ENCODE data around the gene ALDH4A1.

The ALDH4A1 gene

DNA sequence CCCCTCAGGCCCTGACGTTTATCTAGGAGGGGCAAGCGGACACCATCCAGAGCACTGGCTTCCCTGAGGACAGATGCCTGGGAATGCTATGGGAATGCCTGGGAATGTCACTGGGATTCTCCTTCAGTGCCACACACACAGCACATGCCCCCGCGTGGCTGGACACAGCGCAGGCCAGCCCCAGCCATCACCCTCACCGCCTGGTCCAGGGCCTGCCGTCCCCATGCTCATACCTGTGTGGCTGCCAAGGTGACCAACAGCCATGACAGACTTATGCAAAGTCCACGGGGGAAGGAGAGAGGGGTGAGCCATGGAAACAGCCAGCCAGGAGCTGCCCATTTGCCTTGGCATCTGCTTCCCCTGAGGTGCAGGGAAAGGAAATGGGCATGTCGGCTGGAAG, 37.2 kb downstream of the ALDH4A1 start:
- no peak for DNase-seq
- no peak overlapping the region for H3K27ac ChIP-seq (ENCODE audit: low read depth, low read length)
- no peak overlapping the region for H3K4me2 ChIP-seq (ENCODE audit: low read length)
- no peak overlapping the region for H4K5ac ChIP-seq (ENCODE audit: low read length)
- no peak overlapping the region for H2AK5ac ChIP-seq (ENCODE audit: low read length)
- H3K23ac ChIP-seq (ENCODE audit: low read length): no peak overlapping the region
- no peaks in the 10 kb centered on the region for H3K27me3 ChIP-seq (ENCODE audit: insufficient read depth, low read length, poor library complexity)
- H3K9ac ChIP-seq (ENCODE audit: low read length): no peak overlapping the region
- no peak overlapping the region for H3K4ac ChIP-seq (ENCODE audit: low read depth, low read length)
- no peak overlapping the region for H3K18ac ChIP-seq (ENCODE audit: low read length)
- H2BK5ac ChIP-seq (ENCODE audit: low read length): no peak overlapping the region
- no peak overlapping the region for H3K4me3 ChIP-seq (ENCODE audit: low read length)
- no peaks in the 10 kb centered on the region for H3K4me1 ChIP-seq (ENCODE audit: control insufficient read depth, low read depth, low read length)
- no CpG with 5 or more reads among the region's 9 CpGs for WGBS (ENCODE audit: extremely low coverage, insufficient coverage, low lambda C conversion rate)
- H3K36me3 ChIP-seq (ENCODE audit: control insufficient read depth, insufficient read depth, low read length): no peaks in the 10 kb centered on the region
- H4K8ac ChIP-seq (ENCODE audit: low read depth, low read length): no peak overlapping the region
- H2BK15ac ChIP-seq (replicated peaks; ENCODE audit: low read depth): no peak overlapping the region
- no peak overlapping the region for H3K56ac ChIP-seq (ENCODE audit: low read length)
- no peaks in the 10 kb centered on the region for H3K79me1 ChIP-seq (ENCODE audit: low read length)
- no peak overlapping the region for H2BK120ac ChIP-seq (ENCODE audit: low read depth, low read length)
- no peaks in the 10 kb centered on the region for H3K79me2 ChIP-seq (ENCODE audit: control insufficient read depth, insufficient read depth, low read length)

DNA sequence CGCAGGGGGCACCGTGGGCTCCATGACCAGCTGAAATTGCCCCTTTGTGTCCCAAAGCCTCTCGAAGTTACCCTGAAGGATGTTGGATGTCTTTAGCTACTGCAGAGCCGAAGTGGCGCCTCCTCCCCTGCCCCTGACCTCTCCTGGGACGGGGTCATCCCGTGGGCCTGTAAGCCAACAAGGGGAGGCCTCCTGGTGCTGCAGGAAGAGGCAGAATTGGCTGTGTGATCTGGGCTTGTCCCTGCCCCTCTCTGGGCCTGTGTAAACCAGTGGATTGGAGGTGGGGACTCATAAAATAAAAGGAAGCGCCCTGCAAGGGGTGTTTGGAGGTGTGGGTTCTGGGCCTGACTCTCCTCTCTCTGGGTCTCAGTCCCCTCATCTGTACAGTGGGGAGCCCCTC, 40.8 kb downstream of the ALDH4A1 start:
- H3K79me2 ChIP-seq (ENCODE audit: control insufficient read depth, insufficient read depth, low read length): no peaks in the 10 kb centered on the region
- no peak overlapping the region for H3K23ac ChIP-seq (ENCODE audit: low read length)
- no peak overlapping the region for H3K4me2 ChIP-seq (ENCODE audit: low read length)
- no peaks in the 10 kb centered on the region for H3K27me3 ChIP-seq (ENCODE audit: insufficient read depth, low read length, poor library complexity)
- H2BK120ac ChIP-seq (ENCODE audit: low read depth, low read length): no peak overlapping the region
- no peaks in the 10 kb centered on the region for H3K79me1 ChIP-seq (ENCODE audit: low read length)
- no peak overlapping the region for H3K9ac ChIP-seq (ENCODE audit: low read length)
- H2BK5ac ChIP-seq (ENCODE audit: low read length): no peak overlapping the region
- no peak overlapping the region for H4K8ac ChIP-seq (ENCODE audit: low read depth, low read length)
- no peak overlapping the region for H2BK15ac ChIP-seq (replicated peaks; ENCODE audit: low read depth)
- no peak overlapping the region for H3K4me3 ChIP-seq (ENCODE audit: low read length)
- H3K4ac ChIP-seq (ENCODE audit: low read depth, low read length): no peak overlapping the region
- no peaks in the 10 kb centered on the region for H3K4me1 ChIP-seq (ENCODE audit: control insufficient read depth, low read depth, low read length)
- no CpG with 5 or more reads among the region's 8 CpGs for WGBS (ENCODE audit: extremely low coverage, insufficient coverage, low lambda C conversion rate)
- no peak overlapping the region for H3K27ac ChIP-seq (ENCODE audit: low read depth, low read length)
- H2AK5ac ChIP-seq (ENCODE audit: low read length): no peak overlapping the region
- H3K18ac ChIP-seq (ENCODE audit: low read length): no peak overlapping the region
- no peak overlapping the region for H4K5ac ChIP-seq (ENCODE audit: low read length)
- no peaks in the 10 kb centered on the region for H3K36me3 ChIP-seq (ENCODE audit: control insufficient read depth, insufficient read depth, low read length)
- DNase-seq: no peak
- no peak overlapping the region for H3K56ac ChIP-seq (ENCODE audit: low read length)

- Histone ChIP-seq H3K27me3 (ENCODE audit: insufficient read depth, low read length, poor library complexity) (no peaks in the 10 kb centered on the region), H3K18ac (ENCODE audit: low read length) (no peak overlapping the region), H3K4me1 (ENCODE audit: control insufficient read depth, low read depth, low read length) (no peaks in the 10 kb centered on the region), H3K9ac (ENCODE audit: low read length) (no peak overlapping the region), H2BK15ac (replicated peaks; ENCODE audit: low read depth) (no peak overlapping the region), H3K4me3 (ENCODE audit: low read length) (no peak overlapping the region), H3K79me2 (ENCODE audit: control insufficient read depth, insufficient read depth, low read length) (no peaks in the 10 kb centered on the region), H3K4ac (ENCODE audit: low read depth, low read length) (no peak overlapping the region), H2AK5ac (ENCODE audit: low read length) (no peak overlapping the region), H3K23ac (ENCODE audit: low read length) (no peak overlapping the region), H3K4me2 (ENCODE audit: low read length) (no peak overlapping the region), H3K79me1 (ENCODE audit: low read length) (no peaks in the 10 kb centered on the region), H3K36me3 (ENCODE audit: control insufficient read depth, insufficient read depth, low read length) (no peaks in the 10 kb centered on the region), H2BK120ac (ENCODE audit: low read depth, low read length) (no peak overlapping the region), H4K8ac (ENCODE audit: low read depth, low read length) (no peak overlapping the region), H2BK5ac (ENCODE audit: low read length) (no peak overlapping the region), H3K56ac (ENCODE audit: low read length) (no peak overlapping the region), H3K27ac (ENCODE audit: low read depth, low read length) (no peak overlapping the region), H4K5ac (ENCODE audit: low read length) (no peak overlapping the region)
- DNase-seq: no peak
- WGBS (ENCODE audit: extremely low coverage, insufficient coverage, low lambda C conversion rate): no CpG with 5 or more reads among the region's 9 CpGs
Measured at GRCh38 chr1:18861082-18861481, 41.3 kb downstream of the ALDH4A1 start.

DNA sequence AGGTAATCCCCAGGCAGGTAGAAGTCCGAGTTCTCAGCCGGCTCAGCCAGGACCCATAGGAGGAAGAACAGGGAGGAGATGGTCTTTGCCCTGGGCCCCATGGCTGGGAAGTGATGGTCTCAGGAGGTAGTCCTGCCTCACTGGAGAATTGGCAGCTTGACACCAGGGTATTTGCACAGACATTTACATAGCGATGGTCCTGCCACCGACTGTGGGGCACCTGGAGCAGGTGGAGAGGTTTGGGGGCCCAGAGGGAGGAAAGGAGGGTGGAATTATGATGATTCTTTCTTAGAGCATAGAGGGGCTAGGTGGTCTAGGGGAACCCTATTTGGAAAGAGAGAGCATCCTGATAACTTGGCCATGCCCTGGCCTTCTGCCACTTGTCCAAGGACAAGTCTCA, 42.8 kb downstream of the ALDH4A1 start, which contains the start of gene TAS1R2:
Gene TAS1R2 (minus strand): TSS at position 101 of the 400 bp plus-strand sequence. CDS start 0 bp downstream, at position 101.
- no peak within 1 kb of the TSS for H2BK5ac ChIP-seq (ENCODE audit: low read length)
- H3K79me1 ChIP-seq (ENCODE audit: low read length): no peaks in the 10 kb centered on the region
- H3K27ac ChIP-seq (ENCODE audit: low read depth, low read length): no peak within 1 kb of the TSS
- no peak within 1 kb of the TSS for H2BK120ac ChIP-seq (ENCODE audit: low read depth, low read length)
- no peaks in the 10 kb centered on the region for H3K27me3 ChIP-seq (ENCODE audit: insufficient read depth, low read length, poor library complexity)
- H3K4me1 ChIP-seq (ENCODE audit: control insufficient read depth, low read depth, low read length): no peaks in the 10 kb centered on the region
- H3K4ac ChIP-seq (ENCODE audit: low read depth, low read length): no peak within 1 kb of the TSS
- H3K23ac ChIP-seq (ENCODE audit: low read length): no peak within 1 kb of the TSS
- no peak within 1 kb of the TSS for H3K18ac ChIP-seq (ENCODE audit: low read length)
- no peak within 1 kb of the TSS for H4K5ac ChIP-seq (ENCODE audit: low read length)
- no peaks in the 10 kb centered on the region for H3K79me2 ChIP-seq (ENCODE audit: control insufficient read depth, insufficient read depth, low read length)
- H4K8ac ChIP-seq (ENCODE audit: low read depth, low read length): no peak within 1 kb of the TSS
- H3K56ac ChIP-seq (ENCODE audit: low read length): no peak within 1 kb of the TSS
- WGBS (ENCODE audit: extremely low coverage, insufficient coverage, low lambda C conversion rate): no CpG with 5 or more reads among the region's 4 CpGs
- no peak for DNase-seq
- no peak within 1 kb of the TSS for H3K4me2 ChIP-seq (ENCODE audit: low read length)
- H2BK15ac ChIP-seq (replicated peaks; ENCODE audit: low read depth): no peak within 1 kb of the TSS
- no peak within 1 kb of the TSS for H3K4me3 ChIP-seq (ENCODE audit: low read length)
- H3K9ac ChIP-seq (ENCODE audit: low read length): no peak within 1 kb of the TSS
- no peak within 1 kb of the TSS for H2AK5ac ChIP-seq (ENCODE audit: low read length)
- H3K36me3 ChIP-seq (ENCODE audit: control insufficient read depth, insufficient read depth, low read length): no peaks in the 10 kb centered on the region

DNA sequence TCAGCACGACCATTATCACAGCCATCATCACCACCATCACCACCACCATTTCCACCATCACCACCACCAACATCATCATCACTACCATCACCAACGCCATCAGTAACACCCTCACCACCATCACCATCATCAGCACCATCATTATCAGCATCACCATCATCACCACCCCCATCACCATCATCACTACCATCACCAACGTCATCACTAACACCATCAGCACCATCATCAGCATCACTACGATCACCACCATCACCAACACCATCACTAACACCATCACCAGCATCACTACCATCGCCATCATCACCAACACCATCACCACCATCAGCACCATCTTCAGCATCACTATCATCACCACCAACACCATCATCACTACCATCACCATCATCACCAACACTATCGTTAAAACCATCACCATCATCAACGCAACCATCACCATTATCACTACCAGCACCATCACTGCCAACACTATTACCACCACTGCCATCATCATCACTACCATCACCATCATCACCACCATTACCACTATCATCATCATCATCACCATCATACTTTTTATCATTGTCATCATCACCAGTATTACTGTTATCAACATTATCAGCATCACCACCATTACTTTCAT, 44.2 kb downstream of the ALDH4A1 start:
- DNase-seq: no peak
- Histone ChIP-seq H3K18ac (ENCODE audit: low read length) (no peak overlapping the region), H2BK120ac (ENCODE audit: low read depth, low read length) (no peak overlapping the region), H3K27ac (ENCODE audit: low read depth, low read length) (no peak overlapping the region), H2BK5ac (ENCODE audit: low read length) (no peak overlapping the region), H3K27me3 (ENCODE audit: insufficient read depth, low read length, poor library complexity) (no peaks in the 10 kb centered on the region), H3K4me3 (ENCODE audit: low read length) (no peak overlapping the region), H3K56ac (ENCODE audit: low read length) (no peak overlapping the region), H2AK5ac (ENCODE audit: low read length) (no peak overlapping the region), H3K9ac (ENCODE audit: low read length) (no peak overlapping the region), H3K4ac (ENCODE audit: low read depth, low read length) (no peak overlapping the region), H3K4me1 (ENCODE audit: control insufficient read depth, low read depth, low read length) (no peaks in the 10 kb centered on the region), H3K79me1 (ENCODE audit: low read length) (no peaks in the 10 kb centered on the region), H3K23ac (ENCODE audit: low read length) (no peak overlapping the region), H4K5ac (ENCODE audit: low read length) (no peak overlapping the region), H2BK15ac (replicated peaks; ENCODE audit: low read depth) (no peak overlapping the region), H3K79me2 (ENCODE audit: control insufficient read depth, insufficient read depth, low read length) (no peaks in the 10 kb centered on the region), H3K4me2 (ENCODE audit: low read length) (no peak overlapping the region), H4K8ac (ENCODE audit: low read depth, low read length) (no peak overlapping the region), H3K36me3 (ENCODE audit: control insufficient read depth, insufficient read depth, low read length) (no peaks in the 10 kb centered on the region)
- WGBS (ENCODE audit: extremely low coverage, insufficient coverage, low lambda C conversion rate): 100% methylated on average over 3 of the region's 7 CpGs

DNA sequence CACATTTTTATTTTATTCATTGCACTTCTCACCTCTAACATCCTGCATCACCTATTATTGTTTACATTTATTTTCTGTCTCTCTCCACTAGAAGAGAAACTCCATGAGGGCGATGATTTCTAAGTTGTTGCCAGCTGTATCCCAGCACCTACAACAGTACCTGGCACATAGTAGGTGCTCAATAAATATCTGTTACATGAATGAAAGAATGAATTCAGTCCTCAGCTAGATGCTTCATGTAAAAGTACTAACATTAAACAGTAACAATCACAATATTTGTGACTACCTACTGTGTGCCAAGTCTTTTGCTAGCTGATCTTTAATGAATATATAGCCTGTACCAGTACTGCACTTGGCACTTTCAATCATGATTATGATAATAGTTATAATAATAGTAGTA, 45.9 kb downstream of the ALDH4A1 start:
- H3K27me3 ChIP-seq (ENCODE audit: insufficient read depth, low read length, poor library complexity): no peaks in the 10 kb centered on the region
- H3K79me1 ChIP-seq (ENCODE audit: low read length): no peaks in the 10 kb centered on the region
- no peaks in the 10 kb centered on the region for H3K79me2 ChIP-seq (ENCODE audit: control insufficient read depth, insufficient read depth, low read length)
- no peak overlapping the region for H3K4ac ChIP-seq (ENCODE audit: low read depth, low read length)
- no peak overlapping the region for H2BK5ac ChIP-seq (ENCODE audit: low read length)
- H2BK15ac ChIP-seq (replicated peaks; ENCODE audit: low read depth): no peak overlapping the region
- H2AK5ac ChIP-seq (ENCODE audit: low read length): no peak overlapping the region
- H4K5ac ChIP-seq (ENCODE audit: low read length): no peak overlapping the region
- no peak overlapping the region for H3K4me2 ChIP-seq (ENCODE audit: low read length)
- no peak overlapping the region for H3K18ac ChIP-seq (ENCODE audit: low read length)
- H3K4me3 ChIP-seq (ENCODE audit: low read length): no peak overlapping the region
- no peaks in the 10 kb centered on the region for H3K36me3 ChIP-seq (ENCODE audit: control insufficient read depth, insufficient read depth, low read length)
- no peak overlapping the region for H3K27ac ChIP-seq (ENCODE audit: low read depth, low read length)
- DNase-seq: no peak
- H4K8ac ChIP-seq (ENCODE audit: low read depth, low read length): no peak overlapping the region
- no peak overlapping the region for H3K9ac ChIP-seq (ENCODE audit: low read length)
- no peak overlapping the region for H2BK120ac ChIP-seq (ENCODE audit: low read depth, low read length)
- H3K56ac ChIP-seq (ENCODE audit: low read length): no peak overlapping the region
- H3K4me1 ChIP-seq (ENCODE audit: control insufficient read depth, low read depth, low read length): no peaks in the 10 kb centered on the region
- H3K23ac ChIP-seq (ENCODE audit: low read length): no peak overlapping the region
- WGBS (ENCODE audit: extremely low coverage, insufficient coverage, low lambda C conversion rate): no CpG with 5 or more reads among the region's 1 CpG
